HepG2 (cell line): ENCODE data around the gene COL25A1. TPM values are rescaled to one million over a fixed set of nuclear protein-coding genes. Genes with fewer than 3 reads are reported as not detected.

Source experiments
- ASH2L ChIP-seq: fragments of 300-600, 200-600 bp; sonication (generic); IDR thresholded peaks from 2 replicates; pipeline ENCODE4 v1.7.0; 2017; ENCODE audit warnings: low read depth, mild to moderate bottlenecking, moderate library complexity, mixed read lengths, low read length; ENCODE audit not compliant: insufficient read length
- CBX1 ChIP-seq: IDR thresholded peaks from one replicate; pipeline ENCODE4 v1.6.1; 2016; ENCODE audit warnings: antibody characterized with exemption, low read depth
- KDM5A ChIP-seq: fragments of 200-600 bp; sonication (generic); IDR thresholded peaks from 2 replicates; pipeline ENCODE4 v1.7.0; 2018; ENCODE audit warnings: antibody characterized with exemption, mild to moderate bottlenecking, low read length, borderline replicate concordance
- MEIS1 ChIP-seq: sonication (generic); formaldehyde crosslinking; IDR thresholded peaks from 2 replicates; pipeline ENCODE4 v1.9.0; 2021; ENCODE audit warnings: mild to moderate bottlenecking, missing genetic modification reagents, moderate library complexity, borderline replicate concordance
- NR2F1 ChIP-seq, 2 experiments: fragments of 450-650 bp in 1 of 2; formaldehyde crosslinking in 1 of 2; IDR thresholded peaks; 2 replicates each; pipeline versions ENCODE4 v1.5.0 to v1.6.1; 2016 to 2020; ENCODE audit warnings: mild to moderate bottlenecking in 1 of 2, missing compliant biosample characterization in 1 of 2, missing genetic modification reagents in 1 of 2, moderate library complexity in 1 of 2
- PITX1 ChIP-seq: sonication (generic); formaldehyde crosslinking; IDR thresholded peaks from 2 replicates; pipeline ENCODE4 v1.5.1; 2020; ENCODE audit warnings: mild to moderate bottlenecking, missing genetic modification reagents
- PPARG ChIP-seq: conservative IDR thresholded peaks from 2 replicates; pipeline ENCODE4 v1.6.1; 2016; ENCODE audit warnings: missing biosample characterization, missing genetic modification reagents
- RXRB ChIP-seq: IDR thresholded peaks from 2 replicates; pipeline ENCODE4 v1.6.1; 2016; ENCODE audit warnings: borderline replicate concordance, missing genetic modification reagents, missing compliant biosample characterization
- SMC3 ChIP-seq: IDR thresholded peaks from 2 replicates; pipeline ENCODE4 v1.6.1; 2011; ENCODE audit warnings: low read length, improper control_type of control experiment
- STAT5B ChIP-seq: sonication (generic); formaldehyde crosslinking; IDR thresholded peaks from 2 replicates; pipeline ENCODE4 v1.4.0; 2020; ENCODE audit warnings: missing genetic modification reagents
- ZNF792 ChIP-seq: IDR thresholded peaks from 2 replicates; pipeline ENCODE4 v1.6.1; 2016
- ZNF839 ChIP-seq: sonication (generic); formaldehyde crosslinking; IDR thresholded peaks from 2 replicates; pipeline ENCODE4 v1.4.0; 2020; ENCODE audit warnings: missing genetic modification reagents, mild to moderate bottlenecking, borderline replicate concordance
- polyA plus RNA-seq, 8 experiments: library from polyadenylated mRNA; depleted of rRNA in 3 of 8; stranded (reverse) in 7 of 8; unstranded in 1 of 8; fragments of >200 nt; fragmentation: Illumina TruSeq in 4 of 8; extraction: Trizol in 4 of 8; gene quantifications; 2 replicates each; pipeline versions ENCODE4 v1.2.1 to v1.2.3, GENCODE V29; 2011 to 2016; ENCODE audit warnings: low read depth in 4 of 8, missing spikeins in 1 of 8, mixed read lengths in 1 of 8; ENCODE audit not compliant: insufficient read depth in 1 of 8
- total RNA-seq, 5 experiments: library from RNA; depleted of rRNA; stranded (reverse); fragments of >200 nt; fragmentation: Illumina TruSeq; extraction: Trizol; gene quantifications; 2 replicates each; pipeline ENCODE4 v1.2.3, GENCODE V29; 2016; ENCODE audit warnings: low read depth in 1 of 5
- TF ChIP-seq, protein P1 (sequence below): sonication (generic); formaldehyde crosslinking; IDR thresholded peaks from 2 replicates; pipeline ENCODE4 v1.4.0; 2020; ENCODE audit warnings: mild to moderate bottlenecking, missing genetic modification reagents
- TF ChIP-seq, protein P2 (sequence below): IDR thresholded peaks from 2 replicates; pipeline ENCODE4 v1.6.1; 2016; ENCODE audit warnings: low read depth, missing genetic modification reagents, missing compliant biosample characterization
- TF ChIP-seq, protein P3 (sequence below): sonication (generic); formaldehyde crosslinking; IDR thresholded peaks from 2 replicates; pipeline ENCODE4 v1.5.0; 2020; ENCODE audit warnings: mild to moderate bottlenecking, missing genetic modification reagents, moderate library complexity
- TF ChIP-seq, protein P4 (sequence below): sonication (generic); formaldehyde crosslinking; IDR thresholded peaks from 2 replicates; pipeline ENCODE4 v1.8.0; 2022; ENCODE audit warnings: low read depth, missing genetic modification reagents

Gene COL25A1
- total and polyA plus RNA-seq, 2 of the 13 experiments (the other 11 are each of a cell fraction or from before 2014, with no cell fraction given), result not detected

DNA sequence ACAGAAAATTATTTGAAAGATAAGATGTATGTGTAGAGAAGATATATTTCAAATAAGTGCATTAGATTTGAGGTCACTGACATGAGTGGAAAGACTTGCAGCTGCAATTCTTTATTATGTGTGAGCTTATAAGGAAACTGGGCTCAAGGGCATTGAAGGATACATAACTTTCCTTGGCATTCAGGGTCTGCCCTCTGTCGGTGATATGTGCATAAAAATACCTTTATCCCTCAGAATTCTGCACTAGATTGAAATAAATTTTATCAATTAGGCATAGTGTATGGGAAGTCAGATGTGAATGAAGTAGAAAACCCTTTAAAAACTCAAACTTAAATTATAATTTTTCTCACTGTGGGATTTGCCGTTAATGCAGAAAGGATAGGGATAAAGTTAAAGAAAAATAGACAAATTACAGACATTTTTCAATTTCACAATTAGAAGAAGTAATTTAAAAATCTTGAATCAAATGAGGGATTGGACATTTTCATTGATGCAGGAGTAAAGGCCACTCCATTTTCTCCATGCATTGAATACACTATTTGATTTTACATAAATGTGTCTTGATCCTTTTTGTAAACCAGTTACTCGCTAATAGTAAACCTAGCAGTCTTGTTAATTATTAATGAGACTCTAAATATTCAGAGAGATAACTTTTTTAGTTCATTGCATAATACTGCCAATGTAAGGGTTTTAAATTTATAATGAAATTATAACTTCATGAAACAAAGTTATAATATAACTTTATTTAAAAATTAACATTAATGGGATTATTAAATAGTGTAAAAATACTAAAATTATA is 518.6 kb downstream of the COL25A1 start (continued):
- no peak for TF ChIP-seq MEIS1 (CRISPR knock-in tag)
- TF ChIP-seq SMC3, result peak; percentile 37; the same call in 1 of the 2 replicates
- TF ChIP-seq, protein P1, sequence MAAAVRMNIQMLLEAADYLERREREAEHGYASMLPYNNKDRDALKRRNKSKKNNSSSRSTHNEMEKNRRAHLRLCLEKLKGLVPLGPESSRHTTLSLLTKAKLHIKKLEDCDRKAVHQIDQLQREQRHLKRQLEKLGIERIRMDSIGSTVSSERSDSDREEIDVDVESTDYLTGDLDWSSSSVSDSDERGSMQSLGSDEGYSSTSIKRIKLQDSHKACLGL (CRISPR knock-in tag), result no peak
- TF ChIP-seq PPARG (CRISPR knock-in tag), result peak; percentile 71
- TF ChIP-seq ZNF839 (CRISPR knock-in tag), result no peak
- TF ChIP-seq ZNF792 (CRISPR knock-in tag), result no peak
- no peak for TF ChIP-seq ASH2L
- TF ChIP-seq, protein P2, sequence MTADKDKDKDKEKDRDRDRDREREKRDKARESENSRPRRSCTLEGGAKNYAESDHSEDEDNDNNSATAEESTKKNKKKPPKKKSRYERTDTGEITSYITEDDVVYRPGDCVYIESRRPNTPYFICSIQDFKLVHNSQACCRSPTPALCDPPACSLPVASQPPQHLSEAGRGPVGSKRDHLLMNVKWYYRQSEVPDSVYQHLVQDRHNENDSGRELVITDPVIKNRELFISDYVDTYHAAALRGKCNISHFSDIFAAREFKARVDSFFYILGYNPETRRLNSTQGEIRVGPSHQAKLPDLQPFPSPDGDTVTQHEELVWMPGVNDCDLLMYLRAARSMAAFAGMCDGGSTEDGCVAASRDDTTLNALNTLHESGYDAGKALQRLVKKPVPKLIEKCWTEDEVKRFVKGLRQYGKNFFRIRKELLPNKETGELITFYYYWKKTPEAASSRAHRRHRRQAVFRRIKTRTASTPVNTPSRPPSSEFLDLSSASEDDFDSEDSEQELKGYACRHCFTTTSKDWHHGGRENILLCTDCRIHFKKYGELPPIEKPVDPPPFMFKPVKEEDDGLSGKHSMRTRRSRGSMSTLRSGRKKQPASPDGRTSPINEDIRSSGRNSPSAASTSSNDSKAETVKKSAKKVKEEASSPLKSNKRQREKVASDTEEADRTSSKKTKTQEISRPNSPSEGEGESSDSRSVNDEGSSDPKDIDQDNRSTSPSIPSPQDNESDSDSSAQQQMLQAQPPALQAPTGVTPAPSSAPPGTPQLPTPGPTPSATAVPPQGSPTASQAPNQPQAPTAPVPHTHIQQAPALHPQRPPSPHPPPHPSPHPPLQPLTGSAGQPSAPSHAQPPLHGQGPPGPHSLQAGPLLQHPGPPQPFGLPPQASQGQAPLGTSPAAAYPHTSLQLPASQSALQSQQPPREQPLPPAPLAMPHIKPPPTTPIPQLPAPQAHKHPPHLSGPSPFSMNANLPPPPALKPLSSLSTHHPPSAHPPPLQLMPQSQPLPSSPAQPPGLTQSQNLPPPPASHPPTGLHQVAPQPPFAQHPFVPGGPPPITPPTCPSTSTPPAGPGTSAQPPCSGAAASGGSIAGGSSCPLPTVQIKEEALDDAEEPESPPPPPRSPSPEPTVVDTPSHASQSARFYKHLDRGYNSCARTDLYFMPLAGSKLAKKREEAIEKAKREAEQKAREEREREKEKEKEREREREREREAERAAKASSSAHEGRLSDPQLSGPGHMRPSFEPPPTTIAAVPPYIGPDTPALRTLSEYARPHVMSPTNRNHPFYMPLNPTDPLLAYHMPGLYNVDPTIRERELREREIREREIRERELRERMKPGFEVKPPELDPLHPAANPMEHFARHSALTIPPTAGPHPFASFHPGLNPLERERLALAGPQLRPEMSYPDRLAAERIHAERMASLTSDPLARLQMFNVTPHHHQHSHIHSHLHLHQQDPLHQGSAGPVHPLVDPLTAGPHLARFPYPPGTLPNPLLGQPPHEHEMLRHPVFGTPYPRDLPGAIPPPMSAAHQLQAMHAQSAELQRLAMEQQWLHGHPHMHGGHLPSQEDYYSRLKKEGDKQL (CRISPR knock-in tag), result no peak
- no peak for TF ChIP-seq CBX1
- TF ChIP-seq, protein P3, sequence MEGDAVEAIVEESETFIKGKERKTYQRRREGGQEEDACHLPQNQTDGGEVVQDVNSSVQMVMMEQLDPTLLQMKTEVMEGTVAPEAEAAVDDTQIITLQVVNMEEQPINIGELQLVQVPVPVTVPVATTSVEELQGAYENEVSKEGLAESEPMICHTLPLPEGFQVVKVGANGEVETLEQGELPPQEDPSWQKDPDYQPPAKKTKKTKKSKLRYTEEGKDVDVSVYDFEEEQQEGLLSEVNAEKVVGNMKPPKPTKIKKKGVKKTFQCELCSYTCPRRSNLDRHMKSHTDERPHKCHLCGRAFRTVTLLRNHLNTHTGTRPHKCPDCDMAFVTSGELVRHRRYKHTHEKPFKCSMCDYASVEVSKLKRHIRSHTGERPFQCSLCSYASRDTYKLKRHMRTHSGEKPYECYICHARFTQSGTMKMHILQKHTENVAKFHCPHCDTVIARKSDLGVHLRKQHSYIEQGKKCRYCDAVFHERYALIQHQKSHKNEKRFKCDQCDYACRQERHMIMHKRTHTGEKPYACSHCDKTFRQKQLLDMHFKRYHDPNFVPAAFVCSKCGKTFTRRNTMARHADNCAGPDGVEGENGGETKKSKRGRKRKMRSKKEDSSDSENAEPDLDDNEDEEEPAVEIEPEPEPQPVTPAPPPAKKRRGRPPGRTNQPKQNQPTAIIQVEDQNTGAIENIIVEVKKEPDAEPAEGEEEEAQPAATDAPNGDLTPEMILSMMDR, result peak; percentile 48
- TF ChIP-seq, protein P4, sequence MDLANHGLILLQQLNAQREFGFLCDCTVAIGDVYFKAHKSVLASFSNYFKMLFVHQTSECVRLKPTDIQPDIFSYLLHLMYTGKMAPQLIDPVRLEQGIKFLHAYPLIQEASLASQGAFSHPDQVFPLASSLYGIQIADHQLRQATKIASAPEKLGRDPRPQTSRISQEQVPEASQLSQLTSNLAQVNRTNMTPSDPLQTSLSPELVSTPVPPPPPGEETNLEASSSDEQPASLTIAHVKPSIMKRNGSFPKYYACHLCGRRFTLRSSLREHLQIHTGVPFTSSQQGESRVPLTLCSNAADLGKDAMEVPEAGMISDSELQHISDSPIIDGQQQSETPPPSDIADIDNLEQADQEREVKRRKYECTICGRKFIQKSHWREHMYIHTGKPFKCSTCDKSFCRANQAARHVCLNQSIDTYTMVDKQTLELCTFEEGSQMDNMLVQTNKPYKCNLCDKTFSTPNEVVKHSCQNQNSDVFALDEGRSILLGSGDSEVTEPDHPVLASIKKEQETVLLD (CRISPR knock-in tag), result no peak
- TF ChIP-seq RXRB (CRISPR knock-in tag), result peak; percentile 46; the same call in 1 of the 2 replicates
- TF ChIP-seq KDM5A, result no peak
- no peak for TF ChIP-seq NR2F1 (CRISPR knock-in tag; IDR thresholded peaks at IDR 0.05)
- no peak for TF ChIP-seq STAT5B
- TF ChIP-seq PITX1 (CRISPR knock-in tag), result no peak
